8988T (cell line): Measurements from ENCODE around the gene NME9.
"Not testable (repeated sequence)": the region's sequence is repeated elsewhere in the genome, so short reads cannot be mapped to it uniquely, and the experiment has no call there.

Source experiments
- DNase-seq: peaks from one replicate; pipeline ENCODE4 v3.0.0; 2011

The NME9 gene, protein sequence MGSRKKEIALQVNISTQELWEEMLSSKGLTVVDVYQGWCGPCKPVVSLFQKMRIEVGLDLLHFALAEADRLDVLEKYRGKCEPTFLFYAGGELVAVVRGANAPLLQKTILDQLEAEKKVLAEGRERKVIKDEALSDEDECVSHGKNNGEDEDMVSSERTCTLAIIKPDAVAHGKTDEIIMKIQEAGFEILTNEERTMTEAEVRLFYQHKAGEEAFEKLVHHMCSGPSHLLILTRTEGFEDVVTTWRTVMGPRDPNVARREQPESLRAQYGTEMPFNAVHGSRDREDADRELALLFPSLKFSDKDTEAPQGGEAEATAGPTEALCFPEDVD

DNA sequence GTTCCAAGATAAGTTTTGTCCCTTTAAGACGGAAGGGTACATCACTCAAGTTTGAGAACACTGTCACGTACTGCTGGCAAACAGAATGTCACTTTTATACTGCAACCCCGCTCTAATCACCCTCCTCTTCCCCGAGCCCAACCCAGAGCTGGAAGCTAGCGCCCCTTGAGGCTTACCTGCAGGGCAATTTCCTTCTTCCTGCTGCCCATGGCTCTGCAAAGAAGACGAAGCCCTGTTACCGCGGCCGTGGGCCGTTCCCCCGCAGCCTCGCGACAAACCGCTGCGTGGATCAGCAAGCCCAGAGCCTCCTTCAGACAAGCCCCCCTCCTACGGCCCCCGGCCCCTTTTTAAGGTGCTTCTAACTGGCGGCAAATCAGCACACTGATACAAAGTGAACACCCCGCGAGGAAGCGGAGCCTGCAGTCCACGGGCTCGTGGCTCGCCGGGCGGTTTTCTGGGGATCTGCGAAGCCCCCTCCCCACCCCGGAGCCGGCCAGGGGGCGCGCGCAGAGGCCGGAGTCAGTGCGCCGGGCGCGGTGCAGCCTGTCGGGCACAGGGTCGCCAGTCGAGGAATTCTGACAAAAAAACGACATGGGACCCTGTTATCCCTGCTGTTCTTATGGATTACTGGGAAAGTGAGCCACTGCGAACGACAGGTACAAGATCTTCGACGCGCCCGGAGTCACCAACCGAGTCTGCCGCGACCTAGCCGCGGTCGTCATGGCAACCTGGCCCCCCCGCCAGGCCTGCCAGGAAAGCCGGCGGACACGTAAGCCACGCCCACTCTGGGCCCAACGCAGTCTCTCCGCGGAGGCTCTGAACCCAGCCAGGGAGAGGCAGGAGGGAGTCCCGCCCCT is at the start of gene NME9:
Gene NME9 (minus strand): TSS at position 725 of the 857 bp plus-strand sequence. CDS start 516 bp downstream, at position 209.
- peak; percentile 84 for DNase-seq

DNA sequence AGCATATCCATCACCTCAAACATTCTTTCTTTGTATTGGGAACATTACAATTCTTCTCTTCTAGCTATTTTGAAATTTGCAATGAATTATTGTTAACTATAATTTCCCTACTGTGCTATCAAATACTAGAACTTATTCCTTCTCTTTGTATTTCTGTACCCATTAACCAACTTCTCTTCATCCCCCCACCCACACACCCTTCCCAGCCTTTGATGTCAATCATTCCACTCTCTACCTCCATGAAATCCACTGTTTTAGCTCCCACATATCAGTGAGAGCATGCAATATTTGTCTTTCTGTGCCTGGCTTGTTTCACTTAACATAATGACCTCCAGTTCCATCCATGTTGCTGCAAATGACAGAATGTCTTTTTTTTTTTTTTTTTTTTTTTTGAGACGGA is 49.3 kb upstream of the NME9 start:
- DNase-seq = no peak

DNA sequence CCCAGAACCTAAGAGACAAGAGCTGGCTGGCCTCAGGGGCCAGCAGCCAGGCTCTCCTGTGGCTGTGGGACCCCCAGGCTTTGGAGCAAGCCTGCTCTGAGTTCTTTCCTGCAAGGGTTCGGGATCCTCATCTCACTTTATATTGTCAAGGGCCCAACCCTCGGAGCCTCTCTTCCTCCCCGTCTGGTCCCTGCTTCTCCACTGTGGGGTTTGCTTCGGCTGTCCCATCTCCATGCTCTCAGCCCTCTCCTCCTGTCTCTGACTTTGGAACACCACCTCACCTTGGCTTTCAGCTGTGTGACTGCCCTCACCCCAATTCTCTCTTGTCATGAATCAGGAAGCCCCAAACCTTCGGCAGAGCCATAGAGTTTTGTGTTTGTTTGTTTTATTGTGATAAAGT is 48.7 kb upstream of the NME9 start:
- no peak for DNase-seq

DNA sequence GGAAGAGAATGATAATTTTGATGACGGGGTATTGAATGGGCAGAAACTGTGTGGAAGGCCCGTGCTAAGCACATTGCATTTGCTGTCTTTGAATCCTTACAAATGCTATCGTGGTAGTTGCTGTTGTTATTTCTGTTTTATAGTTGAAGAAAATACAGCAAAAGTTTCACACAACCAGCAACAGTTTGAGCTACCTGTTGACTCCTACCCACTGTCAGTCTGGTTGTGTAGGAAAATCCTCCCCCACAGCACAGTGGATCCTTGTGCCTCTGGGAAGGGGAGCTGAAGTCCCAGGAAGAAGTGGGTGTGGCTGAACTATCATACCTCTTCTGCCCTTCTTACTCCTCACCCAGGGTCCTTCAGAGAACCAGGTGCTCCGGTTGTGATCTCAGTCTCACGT is 48.2 kb upstream of the NME9 start:
- no peak for DNase-seq

DNA sequence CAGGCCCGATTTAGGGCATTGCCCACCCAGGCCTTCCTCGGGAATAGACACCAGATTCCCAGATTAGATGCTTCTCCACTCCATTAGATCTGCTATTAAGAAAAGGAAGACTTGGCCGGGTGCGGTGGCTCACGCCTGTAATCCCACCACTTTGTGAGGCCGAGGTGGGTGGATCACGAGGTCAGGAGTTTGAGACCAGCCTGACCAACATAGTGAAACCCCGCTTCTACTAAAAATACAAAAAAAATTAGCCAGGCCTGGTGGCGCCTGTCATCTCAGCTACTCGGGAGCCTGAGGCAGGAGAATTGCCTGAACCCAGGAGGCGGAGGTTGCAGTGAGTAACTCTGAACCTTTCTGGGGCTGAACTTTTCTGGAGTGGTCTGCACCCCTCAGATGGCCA is 47.6 kb upstream of the NME9 start:
- not testable (repeated sequence) for DNase-seq

DNA sequence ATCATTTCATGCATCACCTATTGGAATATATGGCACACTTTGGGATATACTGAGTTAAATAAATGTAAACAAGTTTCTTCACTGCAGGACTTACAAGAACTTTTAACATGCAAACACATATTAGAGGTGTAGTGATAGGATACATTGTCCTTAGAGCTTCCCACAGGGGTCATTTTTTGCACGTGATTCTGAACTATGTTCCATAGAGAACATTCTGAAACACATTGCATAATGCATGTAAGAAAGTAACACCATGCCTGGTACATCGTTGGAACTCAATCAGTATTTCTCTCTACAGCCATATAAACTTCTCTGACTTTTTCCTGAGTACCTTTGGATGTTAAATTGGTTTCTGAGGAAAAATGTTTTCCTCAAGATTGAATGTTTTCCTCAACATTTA is 47.0 kb upstream of the NME9 start:
- no peak for DNase-seq

DNA sequence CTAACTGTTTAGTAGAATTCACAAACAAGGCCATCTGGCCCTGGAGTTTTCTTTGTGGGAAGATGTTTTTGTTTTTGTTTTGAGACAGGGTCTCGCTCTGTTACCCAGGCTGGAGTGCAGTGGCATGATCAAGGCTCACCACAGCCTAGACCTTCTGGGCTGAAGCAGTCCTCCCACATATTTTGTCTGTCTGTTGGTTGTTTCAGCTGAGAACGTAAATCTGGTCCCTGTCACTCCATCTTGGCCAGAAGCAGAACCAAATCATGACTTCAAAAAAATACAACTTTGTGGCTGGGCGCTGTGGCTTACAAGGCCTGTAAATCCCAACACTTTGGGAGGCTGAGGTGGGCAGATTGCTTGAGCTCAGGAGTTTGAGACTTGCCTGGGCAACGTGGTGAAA is 45.8 kb upstream of the NME9 start:
- DNase-seq = no peak

DNA sequence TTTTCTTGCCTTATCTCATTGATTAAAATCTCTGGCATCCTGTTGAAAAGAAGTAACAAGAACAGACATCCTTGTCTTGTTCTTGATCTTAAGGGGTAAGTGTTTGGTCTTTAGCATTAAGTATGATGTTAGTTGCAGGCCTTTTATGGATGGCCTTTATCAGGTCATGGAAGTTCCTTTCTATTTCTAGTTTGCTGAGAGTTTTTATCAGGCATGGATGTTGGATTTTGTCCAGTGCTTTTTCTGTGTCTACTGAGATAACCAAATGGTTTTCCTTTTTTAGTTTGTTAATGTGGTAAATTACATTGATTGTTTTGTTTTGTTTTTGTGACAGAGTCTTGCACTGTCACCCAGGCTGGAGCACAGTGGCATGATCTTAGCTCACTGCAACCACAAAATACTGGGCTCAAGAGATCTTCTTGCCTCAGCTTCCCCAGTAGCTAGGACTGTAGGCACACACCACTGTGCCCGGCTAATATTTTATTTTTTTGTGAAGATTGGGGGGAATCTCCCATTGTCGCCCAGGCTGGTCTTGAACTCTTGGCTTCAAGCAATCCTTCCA is 45.0 kb upstream of the NME9 start:
- DNase-seq = no peak

DNA sequence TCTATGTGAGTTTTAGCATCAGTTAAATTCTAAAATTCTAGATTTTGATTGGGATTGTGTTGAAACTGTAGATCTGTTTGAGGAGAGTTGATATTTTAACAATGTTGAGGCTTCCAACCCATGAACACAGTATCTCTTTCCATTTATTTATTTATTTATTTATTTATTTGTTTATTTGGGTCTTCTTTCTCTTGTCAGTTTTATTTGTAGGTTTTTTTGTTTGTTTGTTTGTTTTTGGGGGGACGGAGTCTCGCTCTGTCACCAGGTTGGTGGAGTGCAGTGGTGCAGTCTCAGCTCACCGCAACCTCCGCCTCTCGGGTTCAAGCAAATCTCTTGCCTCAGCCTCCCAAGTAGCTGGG is 44.1 kb upstream of the NME9 start:
- no peak for DNase-seq

DNA sequence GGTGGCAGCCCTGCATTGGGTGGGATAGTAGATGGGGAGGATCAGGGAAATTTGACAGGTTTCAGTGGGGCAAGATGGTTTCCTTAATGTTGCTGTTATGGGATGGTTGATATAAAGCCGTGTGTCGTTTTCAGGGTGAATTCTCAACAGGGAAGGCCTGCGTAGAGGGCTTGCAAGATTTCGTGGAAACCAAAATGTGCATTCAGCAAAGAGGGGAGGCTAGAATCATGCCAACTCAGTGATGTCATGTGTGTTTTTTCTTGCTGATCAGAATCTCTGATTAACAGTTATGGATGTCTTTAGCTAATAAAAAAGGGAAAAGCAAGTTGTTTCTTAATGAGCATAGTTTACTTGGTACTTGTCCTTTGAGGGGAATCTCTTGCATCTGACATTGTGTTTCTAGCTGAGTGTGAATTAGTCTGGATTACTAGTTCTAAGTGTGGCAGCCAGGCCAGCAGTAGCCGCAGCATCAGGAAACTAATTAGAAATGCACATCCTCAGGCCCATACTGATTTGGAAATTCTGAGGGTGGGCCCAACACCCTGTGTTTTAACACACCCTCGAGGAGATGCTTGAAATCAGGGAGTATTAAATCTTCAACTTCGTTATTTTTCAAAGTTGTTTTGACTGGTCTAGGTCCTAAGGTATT is 43.6 kb upstream of the NME9 start:
- DNase-seq = no peak

DNA sequence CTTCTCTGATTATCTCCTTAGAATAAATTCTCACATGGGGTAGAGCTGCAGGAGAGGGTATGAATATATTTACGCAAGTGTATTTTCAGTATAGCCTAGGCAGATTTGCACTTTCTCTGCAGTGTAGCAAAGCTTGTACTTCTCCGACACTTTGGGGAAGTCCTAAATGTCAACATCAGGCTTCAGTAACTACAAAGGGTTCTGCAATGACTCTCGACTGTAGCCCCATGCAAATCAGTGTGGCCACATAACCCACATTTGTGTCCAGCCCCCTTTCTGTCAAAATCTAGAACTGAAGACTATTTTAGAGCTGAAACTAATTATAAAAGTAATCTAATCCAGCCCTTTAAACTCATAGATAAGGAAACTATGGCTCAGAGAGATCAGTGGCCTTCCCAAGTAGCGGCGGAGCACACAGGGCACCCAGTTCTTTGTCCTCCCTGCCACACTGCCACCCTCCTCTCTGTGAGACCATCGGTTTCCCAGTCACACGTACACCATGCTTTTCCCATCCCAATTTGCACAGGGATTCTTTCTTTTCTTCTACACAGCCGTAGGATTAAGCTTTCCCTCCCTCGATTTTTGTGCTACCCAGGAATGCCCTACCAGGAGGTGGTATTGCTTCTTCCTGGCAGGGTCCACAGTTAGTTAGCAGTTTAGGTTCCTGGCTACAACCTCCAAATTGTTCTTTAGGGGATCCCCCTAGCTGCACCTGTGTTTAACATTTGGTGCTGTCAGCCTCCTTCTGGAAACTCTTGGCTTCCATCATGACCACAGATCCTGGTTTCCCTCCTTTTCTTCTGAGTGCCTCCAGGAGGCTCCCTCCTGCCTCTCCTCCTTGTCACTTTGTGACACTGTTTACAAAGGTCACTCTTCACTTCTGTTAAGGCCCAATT is 41.7 kb upstream of the NME9 start:
- DNase-seq = no peak

DNA sequence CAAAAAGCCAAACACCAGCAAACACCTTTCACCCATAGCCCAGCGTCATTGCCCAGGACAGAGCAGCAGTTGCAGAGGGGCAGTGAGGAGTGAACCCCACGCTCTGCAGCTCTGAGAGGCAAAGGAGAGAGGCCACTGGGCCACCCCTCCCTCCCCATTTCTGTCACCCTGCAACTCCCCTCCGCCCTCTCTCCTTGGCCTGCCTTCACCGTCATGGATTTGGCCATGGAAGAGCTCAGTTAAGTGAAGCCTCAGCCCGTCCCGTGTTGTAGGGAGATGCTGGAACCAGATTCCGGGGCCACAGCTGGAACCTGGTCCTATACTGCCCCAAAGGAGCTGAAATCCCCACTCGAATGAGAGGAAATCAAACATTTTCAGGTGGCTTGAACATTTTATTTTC is 40.7 kb upstream of the NME9 start:
- no peak for DNase-seq

DNA sequence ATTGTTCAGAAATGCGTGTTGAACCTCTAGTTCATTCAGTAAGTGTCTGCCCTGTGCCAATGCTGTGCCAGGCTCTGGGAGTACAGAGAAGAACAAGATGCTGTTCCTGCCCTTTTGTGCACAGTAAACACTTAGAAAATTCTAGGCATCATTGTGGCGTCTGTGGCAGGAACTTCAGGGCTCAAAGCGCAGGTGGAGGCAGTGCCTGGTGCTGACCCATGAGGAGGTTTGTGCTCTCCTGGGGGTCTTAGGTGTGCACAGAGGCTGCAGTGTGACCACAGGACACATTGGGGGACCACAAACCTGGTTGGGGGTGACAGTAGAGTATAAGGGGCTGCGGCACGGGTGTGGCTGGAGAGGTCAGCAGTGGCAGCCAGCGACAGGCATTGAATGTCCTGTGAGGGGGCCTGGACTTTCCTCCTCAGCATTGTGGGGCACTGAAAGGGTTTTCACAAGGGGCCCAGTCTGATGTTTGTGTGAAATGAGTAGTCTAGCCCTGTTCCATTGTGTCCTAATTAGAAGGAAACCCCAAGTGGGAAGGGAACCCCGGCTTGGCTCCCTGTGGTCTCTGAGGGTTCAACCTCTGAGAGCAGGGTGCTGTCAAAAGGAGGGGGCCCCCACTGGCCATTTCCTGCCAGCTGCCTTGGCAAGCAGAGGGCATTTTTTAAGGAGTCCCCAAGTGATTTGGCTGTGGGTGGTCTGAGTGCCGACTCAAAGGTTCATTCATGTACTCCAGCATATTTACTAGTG is 39.7 kb upstream of the NME9 start:
- no peak for DNase-seq

DNA sequence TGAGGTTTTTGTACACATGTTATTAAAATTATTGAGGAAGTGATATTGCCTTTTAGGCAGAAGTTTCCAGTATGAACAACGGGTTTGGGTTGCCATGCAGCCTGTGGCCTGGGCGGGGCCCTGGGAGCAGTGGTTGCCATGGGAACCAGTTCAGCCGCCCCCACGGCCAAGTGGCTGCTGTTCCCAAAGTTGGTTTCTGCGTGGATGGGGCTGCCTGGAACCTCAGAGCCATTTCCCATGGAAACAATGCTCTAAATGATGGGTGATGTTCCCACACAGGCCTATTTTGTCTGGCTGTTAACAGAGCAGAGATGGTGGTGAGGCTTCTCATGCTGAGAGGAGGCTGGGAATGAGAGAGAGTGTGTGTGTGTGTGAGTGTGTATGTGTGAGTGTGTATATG is 38.3 kb upstream of the NME9 start:
- no peak for DNase-seq

DNA sequence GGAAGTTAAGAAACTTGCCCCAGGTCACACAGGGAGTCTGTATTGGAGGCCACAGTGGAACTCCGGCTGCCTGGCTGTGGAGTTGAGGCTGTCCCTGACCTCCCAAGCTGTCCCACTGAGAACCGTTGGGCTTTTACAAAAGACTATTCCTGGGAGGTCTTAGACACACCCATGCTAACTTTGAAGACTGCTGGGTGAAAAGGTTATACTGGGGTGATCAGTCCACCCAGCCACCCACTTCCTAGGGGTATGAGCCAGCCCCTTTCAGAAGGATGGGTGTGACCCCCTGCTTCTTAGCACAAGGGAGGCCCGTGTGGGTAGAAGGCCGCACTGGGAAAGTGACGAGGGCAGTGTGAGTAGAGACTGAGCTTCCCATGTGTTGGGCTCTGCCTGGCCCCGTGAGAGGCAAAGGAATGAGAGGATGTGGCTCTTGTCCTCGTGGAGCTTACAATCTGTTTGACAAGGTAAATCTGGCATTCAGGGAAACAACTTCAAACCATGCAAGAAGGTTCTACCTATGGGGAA is 37.7 kb upstream of the NME9 start:
- DNase-seq = no peak

DNA sequence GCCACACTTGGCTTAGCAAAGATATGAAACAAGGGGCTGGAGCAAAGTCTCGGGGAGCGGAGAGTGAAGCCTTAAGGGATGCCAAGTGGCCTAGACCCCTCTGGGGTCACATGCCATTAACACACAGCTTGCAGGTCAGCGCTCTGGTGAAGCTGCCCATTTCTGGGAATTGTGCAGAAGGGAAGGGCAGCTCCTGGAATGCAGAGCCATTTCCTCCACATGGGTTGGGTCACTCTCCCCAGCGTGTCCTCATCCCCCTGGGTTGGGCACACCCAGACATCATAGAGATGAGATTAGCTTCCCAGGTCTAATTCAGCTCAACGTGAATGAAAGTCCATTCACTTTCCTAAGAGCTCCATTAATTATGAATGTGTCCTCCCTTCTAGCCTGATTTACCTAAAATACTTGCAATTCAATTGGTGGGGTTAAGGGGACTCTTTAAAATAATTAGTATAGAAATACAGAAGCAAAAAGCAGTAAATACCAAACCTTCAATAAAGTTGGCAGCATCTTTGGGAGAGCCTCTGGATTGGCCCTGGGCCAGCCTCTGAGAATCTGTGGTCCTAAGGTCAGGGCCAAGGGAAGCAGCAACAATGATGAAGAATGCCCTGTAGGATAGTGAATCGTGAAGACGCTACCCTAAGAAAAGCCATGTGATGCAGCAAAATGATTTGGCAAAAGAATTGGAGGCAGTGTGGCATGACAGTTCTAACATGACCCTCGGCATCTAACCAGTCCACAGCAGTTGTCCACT is 36.5 kb upstream of the NME9 start:
- DNase-seq = no peak

DNA sequence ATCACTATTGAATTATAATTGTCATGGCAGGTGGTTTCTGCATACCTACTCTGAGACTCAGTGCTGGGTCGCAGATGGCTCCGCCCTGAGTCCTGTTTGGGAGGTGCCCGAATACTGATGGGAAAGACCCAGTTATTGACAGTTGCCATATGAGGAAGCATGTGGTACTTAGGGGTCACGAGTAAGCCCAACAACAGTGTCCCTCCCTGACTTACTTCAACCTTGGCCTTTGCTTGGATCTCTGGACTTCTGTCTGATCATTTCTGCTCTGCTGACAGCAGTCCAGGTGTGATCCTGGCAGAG is 35.6 kb upstream of the NME9 start:
- DNase-seq = no peak

DNA sequence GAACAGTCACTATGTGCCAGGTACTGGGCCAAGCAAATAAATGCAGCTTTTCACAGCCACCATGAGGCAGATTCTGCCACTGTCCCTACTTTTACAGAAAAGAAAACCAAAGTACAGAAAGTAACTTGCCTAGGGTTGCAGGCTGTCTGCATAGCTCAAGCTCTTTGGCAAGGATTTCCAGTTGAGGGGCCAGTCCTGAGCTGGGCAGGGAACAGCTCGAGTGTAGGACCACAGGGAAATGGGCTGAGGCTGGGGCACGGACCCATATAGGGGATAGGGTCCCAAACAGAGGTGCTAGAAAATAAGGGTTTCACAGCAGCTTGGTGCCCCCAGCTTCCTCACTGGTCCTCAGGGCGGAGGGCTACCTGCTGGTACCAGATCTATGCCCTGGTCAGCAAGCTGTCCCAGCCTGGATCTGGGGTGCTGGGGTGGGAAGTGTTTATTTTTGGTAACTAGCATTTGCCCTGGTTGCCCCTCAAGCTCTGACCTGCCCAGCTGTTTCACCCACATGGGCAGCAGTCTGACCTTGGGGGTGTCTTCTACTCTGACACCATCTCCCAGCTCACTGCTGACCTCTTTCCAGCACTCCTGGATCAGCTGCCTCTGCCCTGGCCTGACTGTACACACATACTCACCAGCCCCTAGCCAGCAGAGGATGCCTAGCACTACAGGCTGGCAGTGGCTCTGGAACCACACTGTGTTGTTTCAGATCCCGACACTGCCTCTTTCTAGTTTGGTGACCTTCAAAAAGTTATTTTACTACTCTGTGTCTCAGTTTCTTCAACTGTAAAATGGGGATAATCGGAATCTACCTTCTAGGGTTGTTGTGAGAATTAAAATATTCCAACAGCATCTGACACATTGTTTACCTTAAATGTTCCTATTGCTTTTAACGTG is 35.0 kb upstream of the NME9 start:
- DNase-seq = no peak

DNA sequence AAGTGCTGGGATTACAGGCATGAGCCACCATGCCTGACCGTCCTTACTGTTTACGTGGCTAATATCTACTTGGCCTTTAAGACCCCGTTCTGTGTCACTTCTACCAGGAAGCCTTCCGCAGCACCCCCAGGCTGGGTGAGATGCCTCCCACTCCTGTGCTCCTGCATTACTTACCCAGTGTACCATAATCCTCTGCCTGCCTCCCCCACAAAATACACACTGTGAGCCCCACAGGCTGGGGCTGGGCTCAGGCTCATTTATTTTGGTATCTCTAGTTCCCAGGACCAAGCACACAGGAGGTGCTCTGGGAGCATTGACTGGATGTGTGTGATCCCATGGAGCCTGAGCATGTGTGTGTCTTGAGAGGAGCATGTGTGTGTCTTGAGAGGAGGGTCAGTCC is 33.7 kb upstream of the NME9 start:
- no peak for DNase-seq

DNA sequence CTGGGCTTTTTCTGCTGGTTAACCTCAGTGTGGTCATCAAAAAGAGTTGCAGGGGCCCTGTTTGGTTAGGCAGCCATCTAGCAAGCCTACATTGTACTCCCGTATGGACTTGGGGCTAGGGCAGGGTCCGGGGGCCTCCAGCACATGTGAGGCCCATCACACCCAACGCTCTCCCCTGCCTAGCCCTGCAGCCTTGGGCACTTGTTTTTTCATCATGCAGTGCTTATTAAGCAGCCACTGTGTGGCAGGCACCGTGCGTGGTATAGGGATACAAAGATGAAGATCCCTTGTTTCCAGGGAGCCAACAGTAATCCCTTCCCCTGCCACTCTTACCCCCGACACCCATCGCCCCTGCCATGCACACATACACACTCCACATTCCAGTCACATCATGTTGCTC is 32.9 kb upstream of the NME9 start:
- no peak for DNase-seq
